Fibroblast of skin of scalp (primary cell): Measurements from ENCODE around the gene SMARCD3.

ENCODE experiments used
- DNase-seq: peaks from one replicate; pipeline ENCODE4 v3.0.0-alpha.2; 2013

The SMARCD3 gene

DNA sequence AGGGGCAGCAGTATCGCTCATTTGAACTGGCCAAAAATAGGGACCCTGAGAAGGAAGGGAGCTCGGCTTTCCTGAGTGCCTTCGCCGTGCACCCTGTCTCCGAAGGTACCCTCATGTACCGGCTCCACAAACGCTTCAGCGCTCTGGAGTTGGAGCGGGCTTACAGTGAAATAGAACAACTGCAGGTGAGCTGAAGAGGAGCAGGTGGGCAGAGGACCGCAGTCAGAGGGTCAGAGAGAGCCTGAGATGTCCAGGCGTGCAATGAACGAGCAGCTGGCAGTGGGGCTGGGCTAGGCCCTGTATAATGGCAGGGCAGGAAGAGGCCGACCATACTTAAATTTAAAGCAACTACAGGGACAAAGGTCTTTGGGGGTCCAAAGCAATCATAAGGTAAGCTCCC, 12.1 kb downstream of the SMARCD3 start:
- DNase-seq, result no peak

DNA sequence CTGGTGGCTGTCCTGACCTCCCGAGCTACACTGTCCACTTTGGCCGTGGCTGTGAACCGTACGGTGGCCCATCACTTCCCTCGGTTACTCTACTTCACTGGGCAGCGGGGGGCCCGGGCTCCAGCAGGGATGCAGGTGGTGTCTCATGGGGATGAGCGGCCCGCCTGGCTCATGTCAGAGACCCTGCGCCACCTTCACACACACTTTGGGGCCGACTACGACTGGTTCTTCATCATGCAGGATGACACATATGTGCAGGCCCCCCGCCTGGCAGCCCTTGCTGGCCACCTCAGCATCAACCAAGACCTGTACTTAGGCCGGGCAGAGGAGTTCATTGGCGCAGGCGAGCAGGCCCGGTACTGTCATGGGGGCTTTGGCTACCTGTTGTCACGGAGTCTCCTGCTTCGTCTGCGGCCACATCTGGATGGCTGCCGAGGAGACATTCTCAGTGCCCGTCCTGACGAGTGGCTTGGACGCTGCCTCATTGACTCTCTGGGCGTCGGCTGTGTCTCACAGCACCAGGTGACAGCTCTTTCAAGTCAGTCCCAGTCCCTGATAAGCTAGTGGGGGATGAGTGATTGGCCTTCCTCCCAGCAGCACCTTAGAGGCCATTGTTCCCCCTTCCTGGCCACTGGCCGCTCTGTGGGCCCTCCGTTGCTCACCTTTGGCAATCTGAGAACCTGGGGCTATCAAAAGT, 13.3 kb downstream of the SMARCD3 start:
- DNase-seq, result no peak

DNA sequence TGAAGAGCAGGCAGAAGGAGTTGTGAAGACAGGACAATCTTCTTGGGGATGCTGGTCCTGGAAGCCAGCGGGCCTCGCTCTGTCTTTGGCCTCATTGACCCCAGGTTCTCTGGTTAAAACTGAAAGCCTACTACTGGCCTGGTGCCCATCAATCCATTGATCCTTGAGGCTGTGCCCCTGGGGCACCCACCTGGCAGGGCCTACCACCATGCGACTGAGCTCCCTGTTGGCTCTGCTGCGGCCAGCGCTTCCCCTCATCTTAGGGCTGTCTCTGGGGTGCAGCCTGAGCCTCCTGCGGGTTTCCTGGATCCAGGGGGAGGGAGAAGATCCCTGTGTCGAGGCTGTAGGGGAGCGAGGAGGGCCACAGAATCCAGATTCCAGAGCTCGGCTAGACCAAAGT, 14.7 kb downstream of the SMARCD3 start:
- no peak for DNase-seq

DNA sequence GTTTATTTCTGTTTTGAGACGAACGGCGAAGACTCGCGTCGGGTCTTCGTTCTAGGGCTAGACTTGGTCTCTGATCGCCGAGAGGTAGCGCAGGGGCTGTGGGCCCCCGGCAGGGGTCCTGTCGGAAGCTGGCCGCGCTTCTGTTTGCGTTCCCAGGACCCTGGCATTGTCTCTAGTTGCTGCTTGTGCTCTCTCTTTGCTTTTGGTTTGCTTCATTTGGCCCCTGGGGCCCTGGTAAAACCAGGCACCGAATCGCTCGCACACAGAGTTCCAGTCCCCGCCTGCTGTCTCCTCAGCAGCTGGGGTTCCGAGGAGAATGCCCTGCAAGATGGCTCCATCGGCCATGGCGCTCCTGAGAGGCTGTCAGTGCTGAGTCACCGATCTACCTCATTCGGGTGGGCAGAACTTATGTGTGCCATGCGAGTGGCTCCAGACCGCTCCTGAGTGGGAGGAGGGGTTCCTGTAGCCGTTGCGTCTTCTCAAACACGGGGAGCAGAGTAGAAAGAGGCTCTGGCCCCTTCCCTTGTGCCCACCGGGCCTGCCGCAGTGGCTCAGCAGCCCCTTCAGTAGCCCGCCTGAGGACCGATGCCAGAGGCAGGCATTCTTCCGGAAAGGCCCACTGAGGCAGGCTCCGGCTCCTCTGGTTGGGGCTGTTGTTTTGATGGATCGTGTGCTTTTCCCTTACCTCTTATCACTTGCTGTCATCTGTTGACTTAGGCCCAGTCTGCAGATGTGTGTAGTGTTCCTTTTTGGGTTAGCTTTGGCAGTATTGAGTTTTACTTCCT, 15.4 kb downstream of the SMARCD3 start:
- peak; percentile 71 for DNase-seq

- DNase-seq, result peak; percentile 86
Measured at GRCh38 chr7:151232091-151232916, 16.2 kb downstream of the SMARCD3 start, which contains the start of gene CHPF2. Gene CHPF2 (plus strand): TSS chr7:151232483. CDS start chr7:151234012, 1,529 bp downstream.

GRCh38 chr7:151231080-151231479, 17.4 kb downstream of the SMARCD3 start:
- DNase-seq, result no peak

GRCh38 chr7:151229249-151229648, 19.2 kb downstream of the SMARCD3 start:
- DNase-seq, result no peak

DNA sequence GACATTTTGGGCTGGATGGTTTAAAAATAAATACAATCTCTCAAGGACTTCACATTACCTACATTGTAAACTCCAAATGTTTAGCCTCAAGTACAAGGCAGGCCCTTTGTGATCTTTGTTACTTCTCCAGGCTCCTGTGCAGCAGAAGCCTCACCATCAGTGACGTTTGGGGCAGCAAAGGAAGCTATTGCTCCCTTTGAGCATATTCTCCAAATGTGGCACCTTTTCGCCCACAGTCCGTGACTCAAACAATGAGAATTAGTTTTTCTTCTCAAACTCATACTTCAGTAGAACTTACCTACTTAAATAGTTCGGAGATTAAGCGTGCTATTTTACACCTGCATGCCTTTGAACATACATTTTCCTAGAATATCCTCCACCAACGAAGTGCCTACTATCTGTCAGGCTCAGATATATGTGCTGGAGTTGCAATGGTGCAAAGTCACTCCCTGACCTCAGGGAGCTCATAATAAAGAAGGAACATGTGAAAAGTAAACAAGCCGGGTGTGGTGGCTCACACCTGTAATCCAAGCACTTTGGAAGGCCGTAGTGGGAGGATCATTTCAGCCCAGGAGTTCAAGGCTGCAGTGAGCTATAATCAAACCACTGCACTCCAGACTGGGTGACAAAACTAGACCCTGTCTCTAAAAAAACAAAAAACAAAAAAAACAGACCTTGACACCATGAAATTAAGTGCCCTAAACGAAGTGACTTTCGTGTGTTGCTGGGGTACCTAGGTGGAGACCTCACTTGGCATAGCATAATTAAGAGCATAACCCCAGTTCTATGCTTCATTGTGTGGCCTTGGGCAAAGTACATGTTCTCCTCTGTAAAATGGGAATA, 20.2 kb downstream of the SMARCD3 start:
- no peak for DNase-seq

DNA sequence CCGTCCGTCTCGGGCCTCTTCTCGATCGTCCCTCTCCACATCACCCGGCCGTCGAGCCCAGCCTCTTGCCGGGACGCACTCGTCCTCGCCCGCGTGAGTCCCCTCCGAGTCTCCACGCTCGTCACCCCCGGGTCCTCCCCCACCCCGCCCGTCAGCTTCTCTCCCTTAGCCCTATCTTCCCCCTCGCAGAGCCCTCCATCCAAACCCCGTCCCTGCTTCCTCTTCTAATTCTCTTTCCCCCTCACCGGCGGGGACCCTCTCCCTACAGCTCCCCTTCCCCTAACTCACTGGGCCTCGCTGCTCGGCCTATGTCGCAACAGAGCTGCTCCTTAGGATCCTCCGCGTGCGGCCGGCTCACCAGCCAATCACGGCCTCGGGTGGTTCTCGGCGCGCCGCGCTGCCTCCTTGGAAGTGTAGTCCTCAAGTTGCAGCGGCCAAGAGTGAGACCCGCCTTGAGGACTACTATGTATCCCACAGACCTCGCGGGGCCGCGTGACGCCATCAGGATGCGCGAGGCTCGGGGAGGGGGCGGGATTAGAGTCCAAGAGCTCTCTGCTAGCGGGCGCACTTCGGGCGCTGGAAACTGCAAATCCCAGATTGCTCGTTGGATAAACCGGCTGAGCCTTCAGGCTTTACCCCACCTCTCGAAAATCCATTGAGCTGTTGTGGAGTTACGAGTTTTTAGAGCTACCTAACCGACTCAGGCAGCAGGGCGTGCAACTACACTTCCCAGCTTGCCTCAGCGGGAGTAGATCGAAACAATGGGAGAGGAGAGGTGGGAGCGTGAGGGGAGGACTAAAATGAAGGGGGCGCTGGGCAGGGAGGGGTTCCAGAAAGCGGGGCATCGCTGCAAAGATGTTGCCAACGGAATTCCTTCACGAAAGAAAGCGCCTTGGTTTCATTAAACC, 21.4 kb downstream of the SMARCD3 start, which contains the start of gene ABCF2:
Gene ABCF2 (minus strand): TSS at position 331 of the 908 bp plus-strand sequence. CDS start 747 bp downstream, outside the sequence.
- DNase-seq, result peak; percentile 99

- no peak for DNase-seq
Measured at GRCh38 chr7:151226560-151226874, 22.0 kb downstream of the SMARCD3 start.

DNA sequence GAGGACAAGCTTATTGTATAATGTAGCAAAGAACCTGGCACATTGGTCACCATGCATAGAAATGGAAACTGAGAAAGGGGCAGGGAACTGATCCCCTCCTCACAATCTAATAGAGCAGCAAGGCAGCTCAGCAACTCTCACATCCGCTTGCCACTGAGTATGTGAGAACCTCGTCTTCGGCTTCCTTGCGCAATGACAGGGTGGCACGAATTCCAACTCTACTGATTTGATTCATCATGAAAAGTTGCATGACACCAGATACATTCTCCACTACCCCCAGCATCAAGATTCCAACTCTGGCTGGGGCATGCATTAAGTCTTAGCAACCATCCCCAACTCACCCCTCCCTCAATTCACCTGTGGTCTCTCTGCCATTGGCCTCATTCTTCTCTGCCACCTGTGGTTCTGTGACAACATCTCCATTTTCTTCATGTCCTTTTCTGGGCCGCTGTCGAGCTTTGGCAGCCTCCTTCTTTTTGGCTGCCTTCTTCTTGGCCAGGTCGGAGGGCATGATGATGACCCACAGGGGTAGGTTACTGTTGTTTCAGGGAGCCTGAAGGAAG, 22.5 kb downstream of the SMARCD3 start:
- DNase-seq, result no peak

DNA sequence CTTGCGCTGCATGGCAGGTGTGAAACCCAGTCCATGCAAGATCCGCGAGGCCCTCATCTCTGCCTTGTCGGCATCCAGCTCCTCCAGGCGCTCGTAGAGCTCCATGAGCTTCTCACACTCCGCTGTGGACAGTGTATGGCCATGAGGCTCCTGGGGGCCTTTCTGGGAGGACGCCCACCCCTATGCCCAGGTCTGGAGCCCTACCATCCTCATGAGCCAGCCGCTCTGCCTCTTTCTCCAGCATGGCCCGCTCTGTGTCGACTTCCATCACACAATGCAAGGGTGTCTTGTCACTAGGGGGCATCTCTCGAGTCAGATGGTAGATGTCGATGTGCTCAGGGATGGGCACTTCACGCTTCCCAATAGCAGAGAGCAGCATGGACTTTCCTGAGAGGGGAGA, 24.8 kb downstream of the SMARCD3 start:
- no peak for DNase-seq

- no peak for DNase-seq
Measured at GRCh38 chr7:151218170-151218569, 30.3 kb downstream of the SMARCD3 start.

DNA sequence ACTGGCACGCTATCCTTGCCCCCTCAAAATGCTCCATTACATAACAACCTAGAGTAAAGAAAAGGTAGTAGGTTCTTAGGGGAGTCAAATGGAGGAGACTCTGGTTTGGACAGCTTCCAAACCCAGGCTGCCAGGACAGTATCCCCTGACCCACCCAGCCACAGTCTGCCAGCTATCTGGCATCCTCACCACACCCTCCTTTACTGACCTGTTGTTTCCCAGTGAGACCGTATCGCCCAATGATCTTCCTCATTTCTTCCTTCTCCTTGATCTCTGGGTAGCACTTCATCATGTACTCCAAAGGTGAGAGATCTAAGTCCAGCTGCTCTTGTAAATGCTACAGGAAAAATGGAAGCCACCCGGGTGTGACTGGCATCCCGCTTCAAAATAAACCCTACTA, 33.1 kb downstream of the SMARCD3 start:
- DNase-seq, result no peak

GRCh38 chr7:151213826-151214225, 34.7 kb downstream of the SMARCD3 start:
- DNase-seq, result no peak

- DNase-seq, result no peak
Measured at GRCh38 chr7:151212626-151213025, 35.9 kb downstream of the SMARCD3 start.

GRCh38 chr7:151211155-151211772, 37.2 kb downstream of the SMARCD3 start:
- no peak for DNase-seq

DNA sequence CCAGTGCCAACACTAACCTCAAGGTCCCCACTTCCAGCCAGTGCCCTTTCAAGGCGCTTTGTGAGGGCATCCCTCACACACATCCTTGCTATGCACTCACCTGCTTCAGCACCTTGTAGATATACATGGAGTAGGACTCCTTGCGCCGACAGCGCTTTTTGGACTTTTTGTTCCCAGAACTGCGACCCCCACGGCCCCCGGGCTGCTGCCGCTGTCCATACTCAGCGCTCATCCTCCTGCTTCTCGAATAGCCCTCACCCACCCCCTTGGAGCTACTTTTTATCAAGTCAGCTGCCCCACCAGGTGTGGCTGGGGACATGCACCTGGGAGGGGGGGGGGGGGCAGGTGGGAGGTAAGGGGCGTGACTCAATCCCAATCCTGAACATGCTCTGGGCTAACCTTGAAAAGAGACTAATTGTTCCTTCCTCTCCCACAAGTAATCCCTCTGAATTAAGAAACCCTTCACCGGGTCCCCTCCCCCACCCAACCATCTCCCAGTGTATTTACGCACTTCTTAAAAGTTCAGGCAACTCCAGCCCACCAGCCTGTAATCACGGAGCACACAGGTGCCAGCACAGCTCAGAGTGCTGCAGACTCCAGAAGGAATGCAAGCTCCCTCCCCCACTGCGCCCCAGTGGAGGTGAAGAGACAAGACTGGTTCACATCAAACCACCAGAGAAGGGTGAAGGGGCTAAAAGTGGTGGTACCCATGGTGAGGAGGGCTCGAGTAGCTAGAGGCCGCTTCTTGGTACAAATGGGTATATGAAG, 38.2 kb downstream of the SMARCD3 start, which contains the start of gene H2BK1:
Gene H2BK1 (minus strand): TSS at position 402 of the 768 bp plus-strand sequence. CDS start 170 bp downstream, at position 232.
- DNase-seq, result no peak

DNA sequence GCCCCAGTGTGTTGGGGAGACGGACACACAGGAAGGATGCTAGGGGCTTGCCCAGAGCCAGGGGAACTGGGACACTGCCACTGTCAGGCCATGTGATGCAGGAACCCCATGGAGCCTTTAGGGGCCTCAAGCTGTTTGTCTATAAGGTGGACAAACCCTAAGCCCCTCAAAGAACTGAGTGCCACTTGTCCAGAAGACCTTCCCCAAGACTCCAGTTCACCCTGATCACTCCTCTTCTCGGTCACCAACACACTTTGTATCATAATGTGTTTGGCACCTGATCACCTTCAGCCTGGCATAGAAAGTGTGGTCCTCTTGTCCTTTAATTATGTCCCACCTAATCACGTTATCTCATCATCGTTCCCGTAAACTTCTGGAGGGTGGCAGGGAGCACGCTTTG, 38.9 kb downstream of the SMARCD3 start:
- no peak for DNase-seq
